HG02588 (cell line): ENCODE measurements around the gene LSM7.
A peak's percentile ranks its signal among the peaks of the same experiment; 100 is the strongest.

Experiments
- ATAC-seq: cut with Tn5 transposase; IDR thresholded peaks from one replicate; pipeline ENCODE4 v1.9.1; 2021; ENCODE audit warnings: mild to moderate bottlenecking, moderate library complexity; ENCODE audit not compliant: unreplicated experiment

Gene LSM7

GRCh38 chr19:2328401-2329148 lies at the start of gene LSM7, which contains the start of gene SPPL2B:
Gene LSM7 (minus strand): TSS chr19:2328586. CDS start chr19:2328566, 20 bp downstream.
Gene SPPL2B (plus strand): TSS chr19:2328684. CDS start chr19:2328710, 26 bp downstream.
- peak; percentile 63 for ATAC-seq

GRCh38 chr19:2376784-2377519 lies 48.6 kb upstream of the LSM7 start:
- no peak for ATAC-seq

DNA sequence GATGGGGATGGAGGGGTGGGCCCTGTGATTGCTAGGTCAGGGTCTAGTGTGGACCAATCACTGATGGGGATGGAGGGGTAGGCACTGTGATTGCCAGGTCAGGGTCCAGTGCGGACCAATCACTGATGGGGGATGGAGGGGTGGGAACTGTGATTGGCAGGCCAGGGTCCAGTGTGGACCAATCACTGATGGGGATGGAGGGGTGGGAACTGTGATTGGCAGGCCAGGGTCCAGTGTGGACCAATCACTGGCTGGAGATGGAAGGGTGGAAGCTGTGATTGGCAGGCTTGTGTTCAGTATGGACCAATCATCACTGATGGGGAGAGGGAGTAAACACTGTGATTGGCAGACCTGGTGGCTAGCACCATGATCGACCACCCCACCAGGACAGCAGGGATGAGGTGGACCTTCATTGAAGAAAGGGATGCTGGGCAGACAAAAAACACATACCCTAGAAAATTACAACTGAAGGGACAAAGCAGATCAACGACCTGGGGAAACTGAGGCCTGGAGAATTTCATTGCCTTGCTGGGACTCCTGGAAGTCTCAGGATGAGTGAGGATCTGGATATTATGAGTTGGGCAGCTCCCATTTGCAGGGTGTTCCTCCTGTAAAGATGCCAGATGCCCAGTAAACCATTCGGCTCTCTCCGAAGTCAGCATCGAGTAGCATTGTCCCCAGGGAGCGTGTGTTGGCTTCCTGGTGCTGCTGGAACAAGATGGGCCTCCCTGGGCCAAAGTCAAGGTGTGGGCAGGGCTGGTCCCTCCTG lies 47.2 kb upstream of the LSM7 start:
- no peak for ATAC-seq

DNA sequence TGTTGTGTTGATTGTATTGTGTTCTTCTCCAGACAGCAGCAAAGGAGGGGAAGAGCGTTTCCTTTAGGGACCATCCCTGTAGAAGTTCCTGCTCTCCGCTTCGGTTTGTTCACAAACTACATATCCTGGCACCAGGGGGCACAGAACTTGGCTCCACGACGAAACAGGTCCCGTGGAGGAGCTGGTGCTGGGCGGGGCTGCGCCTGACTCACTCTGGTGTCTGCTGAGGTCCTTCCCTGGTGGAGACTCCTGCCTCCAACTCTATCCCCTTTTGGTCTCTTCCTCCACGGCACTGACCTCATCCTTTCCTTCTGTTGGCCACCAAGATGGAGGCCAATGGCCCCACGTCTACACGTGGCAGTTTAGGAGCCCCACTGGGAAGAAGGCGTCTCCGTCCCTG lies 46.4 kb upstream of the LSM7 start:
- ATAC-seq = no peak

DNA sequence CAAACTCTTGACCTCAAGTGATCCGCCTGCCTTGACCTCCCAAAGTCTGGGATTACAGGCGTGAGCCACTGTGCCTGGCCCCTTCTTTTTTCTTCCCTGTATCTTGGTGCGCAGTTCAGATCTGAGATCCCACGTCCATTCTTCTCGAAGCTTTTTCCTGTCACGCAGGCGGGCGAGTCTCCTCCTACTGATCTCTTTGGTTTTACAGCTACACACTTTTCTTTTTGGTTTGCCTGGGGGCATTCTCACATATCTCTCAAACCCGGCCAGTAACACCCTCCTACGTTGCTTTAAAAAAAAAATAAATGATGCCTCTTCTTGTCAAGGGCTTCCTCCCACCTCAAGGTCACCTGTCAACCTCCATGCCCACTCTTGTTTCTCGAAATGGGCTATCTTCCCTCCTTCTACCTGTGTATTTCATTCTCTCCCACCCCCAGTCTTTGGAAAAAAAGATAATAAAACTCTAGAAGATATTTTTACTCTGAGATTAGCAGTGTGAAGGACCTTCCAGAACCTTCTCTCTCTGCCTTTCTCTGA lies 43.8 kb upstream of the LSM7 start:
- no peak for ATAC-seq

DNA sequence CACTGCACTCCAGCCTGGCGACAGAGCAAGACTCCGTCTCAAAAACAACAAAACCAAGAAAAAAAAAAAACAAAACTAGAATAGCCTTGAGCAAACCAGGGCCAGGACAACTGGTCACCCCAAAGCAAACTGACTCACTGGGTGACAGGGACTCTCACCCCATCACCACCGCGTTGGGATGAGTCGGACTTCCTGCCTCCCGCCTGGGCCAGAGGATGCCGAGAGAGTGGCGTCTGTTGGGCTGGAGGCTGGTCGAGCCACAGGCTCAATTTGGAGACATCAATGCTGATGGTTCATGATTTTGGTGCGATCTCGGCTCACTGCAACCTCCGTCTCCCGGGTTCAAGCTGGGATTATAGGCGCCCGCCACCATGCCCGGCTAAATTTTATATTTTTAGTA lies 43.3 kb upstream of the LSM7 start:
- no peak for ATAC-seq

DNA sequence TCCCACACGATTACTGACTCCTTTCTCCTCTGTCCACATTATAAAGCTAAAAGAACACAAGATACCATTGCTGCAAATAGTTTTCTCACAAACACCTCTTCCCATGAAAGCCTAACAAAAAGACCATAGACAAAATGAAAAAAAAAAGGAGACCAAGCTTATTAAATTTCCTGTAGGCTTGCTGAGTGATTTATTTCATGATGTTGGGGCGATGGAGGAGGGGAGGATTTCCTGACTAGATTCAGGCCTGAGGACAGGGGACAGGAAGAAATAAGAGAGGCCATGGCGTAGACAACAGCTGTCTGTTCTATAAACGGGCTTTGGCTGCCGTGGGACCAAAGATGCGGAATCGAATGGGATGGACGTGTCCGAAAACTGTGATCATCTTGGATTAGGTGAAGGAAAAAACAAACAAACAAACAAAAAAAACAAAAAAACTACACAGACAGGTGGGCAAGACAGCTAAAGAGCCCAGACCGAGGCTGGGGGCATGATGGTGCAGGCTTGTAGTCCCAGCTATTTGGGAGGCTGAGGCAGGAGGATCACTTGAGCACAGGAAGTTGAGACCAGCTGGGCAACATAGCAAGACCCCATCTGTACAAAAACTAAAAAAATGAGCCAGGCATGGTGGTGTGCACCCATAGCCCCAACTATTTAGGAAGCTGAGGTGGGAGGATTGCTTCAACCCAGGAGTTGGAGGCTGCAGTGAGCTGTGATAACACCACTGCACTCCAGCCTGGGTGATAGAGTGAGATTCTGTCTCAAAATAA lies 37.0 kb upstream of the LSM7 start:
- no peak for ATAC-seq

DNA sequence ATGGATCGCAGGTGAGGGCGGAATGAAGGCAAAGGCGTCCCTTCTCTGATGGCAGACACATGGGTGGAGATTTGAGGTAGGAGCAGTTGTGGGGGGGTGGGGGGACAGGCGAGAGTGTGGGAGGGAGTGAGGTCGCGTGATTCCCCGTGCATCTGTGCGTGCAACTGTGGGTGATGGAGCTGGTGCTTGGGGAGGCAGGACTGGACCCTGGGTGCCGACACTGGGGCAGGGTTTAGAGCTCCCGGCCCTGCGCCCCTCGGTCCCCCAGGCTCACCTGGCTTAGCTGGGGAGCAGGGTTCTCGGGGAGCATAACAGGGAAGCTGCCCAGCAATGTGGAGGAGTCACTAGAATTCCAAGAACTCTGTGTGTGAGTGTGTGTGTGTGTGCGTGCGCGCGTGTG lies 35.0 kb upstream of the LSM7 start:
- ATAC-seq = no peak

DNA sequence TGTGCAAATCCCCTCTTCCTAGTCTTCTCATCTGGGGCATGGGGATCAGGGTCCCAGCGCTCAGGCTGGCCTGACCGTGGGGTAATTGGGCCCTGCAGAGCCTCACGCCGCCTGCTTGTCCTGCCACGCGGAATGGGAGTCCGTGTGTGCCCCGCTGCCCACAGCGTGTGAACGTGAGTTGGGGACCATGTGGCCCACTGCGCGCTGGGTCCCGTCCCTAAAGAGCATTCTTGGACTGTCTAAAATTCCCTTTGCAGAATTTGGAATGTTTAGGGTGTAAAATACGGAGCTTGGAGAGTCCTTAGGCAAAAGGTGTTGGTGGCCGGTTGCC lies 34.5 kb upstream of the LSM7 start:
- no peak for ATAC-seq

DNA sequence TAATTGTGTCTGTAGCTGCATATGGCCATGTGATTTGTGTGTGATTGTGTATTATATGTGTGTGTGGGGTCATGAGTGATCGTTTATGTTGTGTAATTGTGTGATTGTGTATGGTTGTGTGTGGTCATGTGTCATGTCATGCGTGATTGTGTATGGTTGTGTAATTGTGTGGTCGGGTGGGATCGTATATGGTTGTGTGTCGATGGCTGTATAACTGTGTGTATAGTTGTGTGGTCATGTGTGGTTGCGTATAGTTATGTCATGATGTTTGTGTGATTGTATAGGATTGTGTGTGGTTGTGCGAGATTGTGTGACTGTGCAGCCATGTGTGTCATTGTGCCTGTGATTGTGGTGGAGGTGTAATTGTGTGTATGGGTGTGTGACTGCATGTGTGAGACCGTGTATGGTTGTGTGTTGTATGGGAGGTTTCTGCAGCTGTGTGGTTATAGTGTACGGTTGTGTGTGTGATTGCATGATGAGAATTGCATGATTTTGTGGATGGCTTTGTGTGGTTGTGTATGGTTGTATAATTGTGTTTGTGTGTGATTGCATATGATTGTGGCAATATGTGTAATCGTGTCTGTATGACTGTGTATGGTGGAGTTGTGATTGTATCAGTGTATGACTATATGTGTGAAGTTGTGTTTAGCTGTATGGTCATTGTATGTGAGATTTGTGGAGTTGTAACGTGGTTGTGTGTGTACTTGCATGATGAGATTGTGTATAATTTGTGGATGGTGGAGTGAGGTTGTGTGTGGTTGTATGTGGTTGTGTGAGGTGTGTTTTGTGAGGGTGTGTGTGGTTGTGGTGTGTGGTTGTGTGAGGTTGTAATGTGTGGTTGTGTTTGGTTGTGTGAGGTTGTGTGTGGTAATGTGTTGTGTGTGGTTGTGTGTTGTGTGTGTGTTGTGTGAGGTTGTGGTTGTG lies 33.9 kb upstream of the LSM7 start:
- no peak for ATAC-seq

DNA sequence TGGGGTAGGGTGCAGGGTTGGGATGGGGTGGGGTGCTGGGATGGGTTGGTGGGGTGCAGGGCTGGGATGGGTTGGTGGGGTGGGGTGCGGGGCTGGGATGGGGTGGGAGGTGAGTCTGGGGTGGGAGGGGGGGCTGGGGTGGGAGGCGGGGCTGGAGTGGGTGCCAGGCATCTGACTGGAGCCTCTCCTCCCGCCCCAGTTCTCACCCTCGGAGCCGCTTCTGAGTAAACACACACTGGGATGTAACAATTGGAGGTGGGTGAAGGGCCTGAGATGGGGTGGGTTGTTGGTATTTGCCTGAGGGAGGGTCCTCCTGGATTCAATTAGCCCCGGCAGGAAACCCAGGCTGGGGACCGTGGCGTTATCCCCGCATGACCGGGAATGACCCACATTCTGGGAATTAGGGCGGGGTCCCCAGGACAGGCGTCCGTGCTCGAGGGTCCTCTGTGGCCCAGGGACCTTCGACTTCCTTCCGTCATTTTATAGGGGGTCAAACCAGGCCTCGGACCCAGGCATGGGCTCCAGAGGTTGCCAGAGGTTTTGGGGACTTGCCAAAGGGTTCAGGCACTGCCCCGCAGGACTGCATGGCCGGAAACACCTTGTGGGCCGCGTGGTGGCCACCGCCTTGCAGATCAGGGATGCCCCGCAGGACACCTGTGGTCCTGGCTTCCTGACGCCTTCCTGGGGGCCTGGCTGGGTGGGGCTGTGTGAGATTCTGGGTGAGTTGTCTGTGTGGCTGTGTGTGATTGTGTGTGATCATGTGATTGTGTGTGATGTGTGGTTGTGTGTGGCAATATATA lies 33.1 kb upstream of the LSM7 start:
- ATAC-seq = no peak

DNA sequence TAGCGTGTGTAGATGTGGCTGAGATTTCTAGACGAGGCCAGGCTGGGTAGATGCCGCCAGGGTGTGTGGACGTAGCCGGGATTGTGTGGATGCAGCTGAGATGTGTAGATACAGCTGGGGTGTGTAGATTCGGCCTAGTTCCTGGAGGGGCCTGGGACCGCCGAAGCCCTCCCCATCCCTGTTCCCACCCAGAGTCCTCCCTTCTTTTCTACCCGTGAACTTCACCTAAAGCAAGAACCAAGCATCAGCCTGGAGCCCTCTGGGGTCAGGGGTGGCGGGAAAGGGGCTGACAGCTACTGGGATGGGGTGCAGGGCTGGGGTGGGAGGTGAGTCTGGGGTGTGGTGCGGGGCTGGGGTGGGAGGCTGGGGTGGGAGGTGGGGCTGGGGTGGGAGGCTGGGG lies 32.4 kb upstream of the LSM7 start:
- no peak for ATAC-seq

DNA sequence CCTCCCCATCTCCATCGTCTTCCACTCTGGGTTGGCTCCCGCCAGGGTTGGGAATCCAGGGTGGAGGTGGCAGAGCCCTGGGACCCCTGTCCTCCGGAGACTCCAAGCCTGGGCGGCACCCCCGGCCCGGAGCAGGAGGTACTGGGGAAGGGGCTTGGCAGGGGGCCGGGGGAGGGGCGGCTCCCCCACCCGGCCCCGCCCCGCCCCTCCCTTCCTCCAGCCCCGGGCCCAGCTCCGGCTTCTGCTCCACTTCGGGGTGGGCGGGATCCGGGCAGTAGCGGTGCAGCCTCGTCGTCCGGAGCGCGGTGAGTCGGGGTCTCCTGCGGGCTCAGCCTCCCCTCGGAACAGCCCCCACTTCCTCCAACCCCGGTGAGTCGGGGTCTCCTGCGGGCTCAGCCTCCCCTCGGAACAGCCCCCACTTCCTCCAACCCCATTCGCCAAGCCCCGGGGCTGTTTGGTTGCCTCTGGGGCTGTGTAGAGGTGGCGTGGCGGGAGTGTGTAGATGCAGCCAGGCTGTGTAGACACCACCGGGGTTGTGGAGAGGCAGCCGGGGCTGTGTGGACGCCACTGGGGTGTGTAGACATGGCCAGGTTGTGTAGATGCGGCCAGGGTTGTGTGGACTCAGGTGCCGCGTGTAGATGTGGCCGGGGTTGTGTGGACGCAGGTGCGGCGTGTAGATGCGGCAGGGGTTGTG lies 31.8 kb upstream of the LSM7 start, which contains the start of gene TMPRSS9:
TSS of gene TMPRSS9 (plus strand) at position 274 of the 694 bp plus-strand sequence. CDS start 29,521 bp downstream, outside the sequence.
- no peak for ATAC-seq

- ATAC-seq = no peak
These were observed 30.3 kb upstream of the LSM7 start for GRCh38 chr19:2358548-2359173.

DNA sequence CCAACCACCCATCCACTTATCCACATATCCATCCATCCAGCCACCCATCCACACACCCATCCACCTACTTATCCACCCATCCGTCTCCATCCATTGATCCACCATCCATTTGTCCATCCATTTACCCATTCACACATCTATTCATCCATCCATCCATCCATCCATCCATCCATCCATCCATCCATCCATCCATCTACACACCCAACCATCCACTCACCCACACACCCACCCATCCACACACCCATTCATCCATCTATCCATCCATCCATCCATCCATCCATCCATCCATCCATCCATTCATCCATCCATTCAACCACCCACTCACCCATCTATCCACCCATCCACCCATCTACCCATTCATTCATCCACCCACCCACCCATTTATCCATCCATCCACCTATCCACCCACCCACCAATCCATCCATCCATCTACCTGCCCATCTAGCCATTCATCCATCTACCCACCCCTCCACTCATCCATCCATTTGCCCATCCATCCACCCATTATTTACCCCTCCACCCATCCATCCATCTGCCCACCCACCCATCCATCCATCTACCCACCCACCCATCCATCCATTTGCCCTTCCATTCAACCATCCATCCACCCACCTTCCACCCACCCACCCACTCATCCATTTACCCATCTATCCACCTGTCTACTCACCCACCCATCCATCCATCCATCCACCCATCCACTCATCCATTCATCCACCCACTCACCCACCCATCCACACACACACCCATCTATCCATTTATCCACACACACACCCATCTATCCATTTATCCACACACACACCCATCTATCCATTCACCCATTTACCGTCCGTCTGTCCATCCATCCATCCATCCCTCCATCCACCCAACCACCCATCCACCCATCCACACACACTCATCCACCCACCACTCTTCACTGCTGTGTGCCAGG lies 29.2 kb upstream of the LSM7 start:
- no peak for ATAC-seq

DNA sequence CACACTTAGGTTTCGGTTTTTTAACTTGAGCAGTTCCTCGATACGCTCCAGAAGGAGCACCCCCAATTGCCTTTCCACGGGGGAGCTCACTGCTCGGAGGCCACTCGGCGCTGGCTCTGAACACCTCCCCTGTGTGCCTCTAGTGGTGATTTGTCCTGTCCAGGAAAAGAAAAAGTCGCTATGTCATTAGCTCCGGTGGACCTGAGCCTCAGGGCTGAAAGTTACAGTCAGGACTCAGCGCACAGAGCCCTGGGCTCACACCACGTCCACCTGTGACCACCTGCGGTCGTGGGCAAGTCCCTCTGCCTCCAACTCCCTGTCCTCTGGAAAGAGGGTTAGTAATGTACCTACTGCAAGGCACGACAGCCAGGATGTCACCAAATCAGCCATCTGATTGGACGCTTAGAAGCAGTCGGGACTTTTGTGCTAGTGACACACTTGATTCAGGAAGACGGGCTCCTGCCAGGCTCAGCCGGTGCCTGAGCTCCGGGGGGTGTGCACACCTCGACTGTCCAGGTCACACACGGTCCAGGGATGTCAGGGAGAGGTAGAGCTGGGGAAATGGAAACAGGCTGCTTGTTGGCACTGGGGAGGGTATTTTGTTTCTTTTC lies 27.8 kb upstream of the LSM7 start:
- ATAC-seq = no peak
